Gastrocnemius medialis (tissue), 4 donors: ENCODE measurements around the gene LRCH3.

Experiments
- POLR2A ChIP-seq, 2 donors: fragments of 450-650 bp; IDR thresholded peaks; one replicate each; pipeline ENCODE4 v1.6.1; 2017; ENCODE audit warnings: antibody characterized with exemption in 2 of 2, mild to moderate bottlenecking in 2 of 2, moderate library complexity in 2 of 2
- TF ChIP-seq, protein P1 (sequence below), 5 experiments: fragments of 450-650 bp in 3 of 5; fragments of 200-600 bp in 2 of 5; sonication (generic) in 2 of 5; IDR thresholded peaks in 4 of 5; conservative IDR thresholded peaks in 1 of 5; 1 replicate in 4 of 5; 2 replicates in 1 of 5; pipeline ENCODE4 v1.5.1; 2016 to 2019; ENCODE audit warnings: antibody characterized with exemption in 5 of 5, mild to moderate bottlenecking in 3 of 5, moderate library complexity in 3 of 5

GRCh38 chr3:197836244-197836643 is 45.2 kb downstream of the LRCH3 start:
- TF ChIP-seq, protein P1, sequence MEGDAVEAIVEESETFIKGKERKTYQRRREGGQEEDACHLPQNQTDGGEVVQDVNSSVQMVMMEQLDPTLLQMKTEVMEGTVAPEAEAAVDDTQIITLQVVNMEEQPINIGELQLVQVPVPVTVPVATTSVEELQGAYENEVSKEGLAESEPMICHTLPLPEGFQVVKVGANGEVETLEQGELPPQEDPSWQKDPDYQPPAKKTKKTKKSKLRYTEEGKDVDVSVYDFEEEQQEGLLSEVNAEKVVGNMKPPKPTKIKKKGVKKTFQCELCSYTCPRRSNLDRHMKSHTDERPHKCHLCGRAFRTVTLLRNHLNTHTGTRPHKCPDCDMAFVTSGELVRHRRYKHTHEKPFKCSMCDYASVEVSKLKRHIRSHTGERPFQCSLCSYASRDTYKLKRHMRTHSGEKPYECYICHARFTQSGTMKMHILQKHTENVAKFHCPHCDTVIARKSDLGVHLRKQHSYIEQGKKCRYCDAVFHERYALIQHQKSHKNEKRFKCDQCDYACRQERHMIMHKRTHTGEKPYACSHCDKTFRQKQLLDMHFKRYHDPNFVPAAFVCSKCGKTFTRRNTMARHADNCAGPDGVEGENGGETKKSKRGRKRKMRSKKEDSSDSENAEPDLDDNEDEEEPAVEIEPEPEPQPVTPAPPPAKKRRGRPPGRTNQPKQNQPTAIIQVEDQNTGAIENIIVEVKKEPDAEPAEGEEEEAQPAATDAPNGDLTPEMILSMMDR (IDR thresholded peaks at IDR 0.05 in 4 of 5, conservative IDR thresholded peaks at IDR 0.05 in 1 of 5) = no peak
- no peak for TF ChIP-seq POLR2A (IDR thresholded peaks at IDR 0.05)
